OCI-LY7 (cell line): ENCODE data around the gene ERGIC1. TPM values are rescaled to one million over a fixed set of nuclear protein-coding genes. Genes with fewer than 3 reads are reported as not detected.

Experiments
- BruUV-seq: library from RNA; stranded (reverse); fragments of 400-500 nt; replicated peaks from 2 replicates; lab custom pipeline; 2021; lab: Mats Ljungman, UMichigan
- CTCF ChIA-PET: fragments of 300-600 bp; sonication (Branson Sonifier 250); formaldehyde crosslinking; loops from one replicate; lab custom pipeline; 2022; ENCODE audit warnings: antibody characterized with exemption; ENCODE audit not compliant: unreplicated experiment; lab: Charles Lee
- POLR2A ChIA-PET: fragments of 300-600 bp; sonication (Branson Sonifier 250); formaldehyde crosslinking; loops from one replicate; lab custom pipeline; 2022; ENCODE audit warnings: antibody characterized with exemption; lab: Charles Lee
- DNase-seq: peaks from one replicate; pipeline ENCODE4 v3.0.0-alpha.2; 2015; ENCODE audit warnings: low spot score
- H2AFZ ChIP-seq: fragments of 200-600 bp; sonication (generic), shearing (Covaris generic); 2 replicates; pipeline ENCODE4 v1.6.1; 2014; ENCODE audit warnings: mild to moderate bottlenecking, antibody characterized with exemption, low read length, moderate library complexity
- H3K27ac ChIP-seq: fragments of 200-600 bp; sonication (generic); 2 replicates; pipeline ENCODE4 v1.5.1; 2014; ENCODE audit warnings: mixed run types, low read depth, mild to moderate bottlenecking, moderate library complexity, low read length, inconsistent platforms; ENCODE audit not compliant: poor library complexity, severe bottlenecking
- H3K36me3 ChIP-seq: fragments of 200-600 bp; sonication (generic); 2 replicates; pipeline ENCODE4 v1.6.1; 2014; ENCODE audit warnings: mild to moderate bottlenecking, antibody characterized with exemption, low read length, moderate library complexity, mixed read lengths; ENCODE audit not compliant: insufficient read depth
- H3K4me1 ChIP-seq: fragments of 200-600 bp; sonication (generic); 2 replicates; pipeline ENCODE4 v1.5.1; 2014; ENCODE audit warnings: mild to moderate bottlenecking, low read length; ENCODE audit not compliant: insufficient read depth, poor library complexity, severe bottlenecking
- H3K4me2 ChIP-seq: fragments of 200-600 bp; sonication (generic); 2 replicates; pipeline ENCODE4 v1.6.1; 2014; ENCODE audit warnings: mild to moderate bottlenecking, low read length
- H3K4me3 ChIP-seq: fragments of 200-600 bp; sonication (generic); 2 replicates; pipeline ENCODE4 v1.5.1; 2014; ENCODE audit warnings: mild to moderate bottlenecking, low read depth, low read length; ENCODE audit not compliant: poor library complexity, severe bottlenecking
- H3K79me2 ChIP-seq: fragments of 200-600 bp; sonication (generic); 2 replicates; pipeline ENCODE4 v1.6.1; 2016; ENCODE audit warnings: low read depth, mild to moderate bottlenecking, low read length, moderate library complexity, mixed read lengths; ENCODE audit not compliant: insufficient read depth
- H3K9me2 ChIP-seq: fragments of 200-600 bp; sonication (generic); 2 replicates; pipeline ENCODE4 v1.6.1; 2016; ENCODE audit warnings: mild to moderate bottlenecking, low read length, mixed read lengths; ENCODE audit not compliant: insufficient read depth
- H3K9me3 ChIP-seq: fragments of 200-600 bp; sonication (generic); 2 replicates; pipeline ENCODE4 v1.6.1; 2014; ENCODE audit warnings: mild to moderate bottlenecking, mixed run types, low read length, mixed read lengths
- H4K20me1 ChIP-seq: fragments of 200-600 bp; sonication (generic); 2 replicates; pipeline ENCODE4 v1.6.1; 2014; ENCODE audit warnings: mild to moderate bottlenecking, antibody characterized with exemption, low read length, moderate library complexity, mixed read lengths; ENCODE audit not compliant: insufficient read depth
- CTCF ChIP-seq: fragments of 200-600 bp; sonication (generic); conservative IDR thresholded peaks from 2 replicates; pipeline ENCODE4 v1.5.1; 2014; ENCODE audit warnings: mild to moderate bottlenecking, antibody characterized with exemption, low read length, moderate library complexity, mixed read lengths
- EZH2phosphoT487 ChIP-seq: fragments of 200-600 bp; sonication (generic); IDR thresholded peaks from 2 replicates; pipeline ENCODE4 v1.6.1; 2018; ENCODE audit warnings: low read depth, borderline replicate concordance, mild to moderate bottlenecking, mixed run types, antibody characterized with exemption, low read length, moderate library complexity, mixed read lengths
- intact Hi-C: fragments of 100-400 bp; cut with micrococcal nuclease; formaldehyde crosslinking; loops from one replicate; pipeline ENCODE4 v1.10.0; 2022; ENCODE audit not compliant: unreplicated experiment
- total RNA-seq, 2 experiments: library from RNA; depleted of rRNA in 1 of 2; stranded (reverse); fragments of >200 nt in 1 of 2; shearing (Covaris generic) in 1 of 2; gene quantifications; 2 replicates each; pipeline ENCODE4 v1.2.3, GENCODE V29; 2014 to 2022

The ERGIC1 gene
- total RNA-seq, 2 experiments from 2014 or later = 125 to 178 TPM

- H2AFZ ChIP-seq = no peak overlapping the region
- no peak overlapping the region for H3K4me2 ChIP-seq
- TF ChIP-seq CTCF = no peak
- no peak for TF ChIP-seq EZH2phosphoT487
- CTCF ChIA-PET = no interaction called here
- no peak overlapping the region for H3K27ac ChIP-seq
- H3K9me3 ChIP-seq = no peaks in the 10 kb centered on the region
- intact Hi-C loops = no loop called here
- no peaks in the 10 kb centered on the region for H3K79me2 ChIP-seq
- no TSS peak for BruUV-seq
- no peaks in the 10 kb centered on the region for H3K9me2 ChIP-seq
- no peak overlapping the region for H3K4me3 ChIP-seq
- peaks cover 9% of the 10 kb centered on the region for H3K4me1 ChIP-seq
- H4K20me1 ChIP-seq = no peaks in the 10 kb centered on the region
- POLR2A ChIA-PET = interaction anchor here (0.6 to 2.1 kb wide), 2 partner anchors 15 to 395 kb away, joined by 8 read pairs; partner anchors contain the start of gene RPL26L1
- no peak for DNase-seq
- H3K36me3 ChIP-seq = peaks cover 12% of the 10 kb centered on the region; the same call in 1 of the 2 replicates
Measured at GRCh38 chr5:172973931-172974330, 139.9 kb downstream of the ERGIC1 start.

- Histone ChIP-seq H3K36me3 (peaks cover under 1% of the 10 kb centered on the region; the same call in 1 of the 2 replicates), H3K4me2 (no peak overlapping the region), H2AFZ (no peak overlapping the region), H3K4me1 (peaks cover 4% of the 10 kb centered on the region), H3K9me2 (no peaks in the 10 kb centered on the region), H3K27ac (no peak overlapping the region), H4K20me1 (no peaks in the 10 kb centered on the region), H3K79me2 (no peaks in the 10 kb centered on the region), H3K9me3 (no peaks in the 10 kb centered on the region), H3K4me3 (no peak overlapping the region)
- TF ChIP-seq EZH2phosphoT487 (no peak), CTCF (no peak)
- DNase-seq = no peak
- CTCF ChIA-PET = no interaction called here
- POLR2A ChIA-PET = interaction anchor here (0.6 kb wide), 1 partner anchor 283 kb away, joined by 3 read pairs; no protein-coding TSS in a partner anchor
- BruUV-seq = no TSS peak
- intact Hi-C loops = no loop called here
Measured at GRCh38 chr5:172975289-172975688, 141.2 kb downstream of the ERGIC1 start.

GRCh38 chr5:172979778-172980177, 145.7 kb downstream of the ERGIC1 start:
- POLR2A ChIA-PET = interaction anchor here (0.5 kb wide), 1 partner anchor 79 kb away, joined by 3 read pairs; no protein-coding TSS in a partner anchor

More at GRCh38 chr5:172979778-172980177, 145.7 kb downstream of the ERGIC1 start:
- no peaks in the 10 kb centered on the region for H3K36me3 ChIP-seq
- no peak overlapping the region for H3K27ac ChIP-seq
- H3K4me2 ChIP-seq = no peak overlapping the region
- intact Hi-C loops = loop anchor here (2.0 to 5.0 kb wide), 2 partner anchors 303 to 353 kb away; no protein-coding TSS in a partner anchor
- H3K9me3 ChIP-seq = no peaks in the 10 kb centered on the region
- peaks cover 12% of the 10 kb centered on the region; the same call in 1 of the 2 replicates for H3K79me2 ChIP-seq
- no peak for DNase-seq
- no TSS peak for BruUV-seq
- no peaks in the 10 kb centered on the region for H3K9me2 ChIP-seq
- CTCF ChIA-PET = no interaction called here
- H4K20me1 ChIP-seq = no peaks in the 10 kb centered on the region
- TF ChIP-seq EZH2phosphoT487 (no peak), CTCF (no peak)
- H3K4me1 ChIP-seq = peaks cover 4% of the 10 kb centered on the region
- no peak overlapping the region for H2AFZ ChIP-seq
- no peak overlapping the region for H3K4me3 ChIP-seq
